ENCODE results near the gene MFSD11. TPM values are rescaled to one million over a fixed set of nuclear protein-coding genes. Genes with fewer than 3 reads are reported as not detected.
"Not testable (repeated sequence)": the region's sequence is repeated elsewhere in the genome, so short reads cannot be mapped to it uniquely, and the experiment has no call there.

MFSD11 gene
- total RNA-seq, 1 donor from 2014 or later = 20.8 TPM

DNA sequence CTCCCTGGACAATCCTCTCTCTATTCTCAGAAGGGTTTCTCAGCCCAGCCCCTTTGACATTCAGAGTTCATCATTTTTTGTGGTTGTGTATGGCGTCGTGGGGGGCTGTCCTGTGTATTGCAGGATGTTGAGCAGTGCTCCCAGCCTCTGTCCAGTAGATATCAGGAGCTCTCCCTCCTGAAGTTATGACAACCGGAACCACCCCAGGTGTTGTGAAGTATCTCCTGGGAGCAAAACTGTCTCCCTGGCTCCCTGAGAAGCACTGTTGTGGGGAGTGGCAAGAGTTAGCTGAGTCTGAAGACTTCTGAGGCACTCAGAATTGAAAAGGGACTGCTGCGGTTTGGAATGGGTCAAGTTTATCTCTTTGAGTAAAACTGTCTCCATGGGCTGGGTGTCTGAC, 74.3 kb downstream of the MFSD11 start:
- ATAC-seq (ENCODE audit: low read depth) (no peak), DNase-seq (no peak)
- POLR2A ChIA-PET = no interaction called here
- TF ChIP-seq, protein P1, sequence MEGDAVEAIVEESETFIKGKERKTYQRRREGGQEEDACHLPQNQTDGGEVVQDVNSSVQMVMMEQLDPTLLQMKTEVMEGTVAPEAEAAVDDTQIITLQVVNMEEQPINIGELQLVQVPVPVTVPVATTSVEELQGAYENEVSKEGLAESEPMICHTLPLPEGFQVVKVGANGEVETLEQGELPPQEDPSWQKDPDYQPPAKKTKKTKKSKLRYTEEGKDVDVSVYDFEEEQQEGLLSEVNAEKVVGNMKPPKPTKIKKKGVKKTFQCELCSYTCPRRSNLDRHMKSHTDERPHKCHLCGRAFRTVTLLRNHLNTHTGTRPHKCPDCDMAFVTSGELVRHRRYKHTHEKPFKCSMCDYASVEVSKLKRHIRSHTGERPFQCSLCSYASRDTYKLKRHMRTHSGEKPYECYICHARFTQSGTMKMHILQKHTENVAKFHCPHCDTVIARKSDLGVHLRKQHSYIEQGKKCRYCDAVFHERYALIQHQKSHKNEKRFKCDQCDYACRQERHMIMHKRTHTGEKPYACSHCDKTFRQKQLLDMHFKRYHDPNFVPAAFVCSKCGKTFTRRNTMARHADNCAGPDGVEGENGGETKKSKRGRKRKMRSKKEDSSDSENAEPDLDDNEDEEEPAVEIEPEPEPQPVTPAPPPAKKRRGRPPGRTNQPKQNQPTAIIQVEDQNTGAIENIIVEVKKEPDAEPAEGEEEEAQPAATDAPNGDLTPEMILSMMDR (IDR thresholded peaks at IDR 0.05) = no peak
- Mint-ChIP-seq H3K4me1 (peaks cover 3% of the 10 kb centered on the region), H3K27ac (no peak overlapping the region), H3K9me3 (no peaks in the 10 kb centered on the region), H3K4me3 (no peak overlapping the region), H3K36me3 (ENCODE audit: low read depth) (no peaks in the 10 kb centered on the region), H3K27me3 (peaks cover 5% of the 10 kb centered on the region)
- intact Hi-C loops (cut with micrococcal nuclease) = no loop called here
- CTCF ChIA-PET = no interaction called here

DNA sequence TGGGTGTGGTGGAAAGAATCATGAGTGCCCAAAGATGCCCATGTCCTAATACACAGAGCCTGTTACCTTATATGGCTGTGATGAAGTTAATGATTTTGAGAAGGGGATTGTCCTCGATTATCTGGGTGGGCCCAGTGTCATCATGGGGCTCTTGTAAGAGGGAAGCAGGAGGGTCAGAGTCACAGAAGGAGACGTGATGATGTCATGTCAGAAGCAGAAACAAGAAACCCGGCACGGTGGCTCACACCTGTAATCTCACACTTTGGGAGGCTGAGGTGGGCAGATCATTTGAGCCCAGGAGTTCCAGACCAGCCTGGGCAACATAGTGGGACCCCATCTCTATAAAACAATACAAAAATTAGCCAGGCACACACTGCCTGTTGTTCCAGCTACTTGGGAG, 75.0 kb downstream of the MFSD11 start:
- ATAC-seq (ENCODE audit: low read depth) = no peak
- TF ChIP-seq, protein P1 (IDR thresholded peaks at IDR 0.05) = no peak
- DNase-seq = no peak
- H3K4me1 Mint-ChIP-seq = peaks cover 3% of the 10 kb centered on the region
- H3K4me3 Mint-ChIP-seq = no peak overlapping the region
- no peak overlapping the region for H3K27ac Mint-ChIP-seq
- H3K27me3 Mint-ChIP-seq = peaks cover 5% of the 10 kb centered on the region
- H3K36me3 Mint-ChIP-seq (ENCODE audit: low read depth) = no peaks in the 10 kb centered on the region
- H3K9me3 Mint-ChIP-seq = no peaks in the 10 kb centered on the region
- ChIA-PET POLR2A (no interaction called here), CTCF (no interaction called here)
- intact Hi-C loops (cut with micrococcal nuclease) = no loop called here

DNA sequence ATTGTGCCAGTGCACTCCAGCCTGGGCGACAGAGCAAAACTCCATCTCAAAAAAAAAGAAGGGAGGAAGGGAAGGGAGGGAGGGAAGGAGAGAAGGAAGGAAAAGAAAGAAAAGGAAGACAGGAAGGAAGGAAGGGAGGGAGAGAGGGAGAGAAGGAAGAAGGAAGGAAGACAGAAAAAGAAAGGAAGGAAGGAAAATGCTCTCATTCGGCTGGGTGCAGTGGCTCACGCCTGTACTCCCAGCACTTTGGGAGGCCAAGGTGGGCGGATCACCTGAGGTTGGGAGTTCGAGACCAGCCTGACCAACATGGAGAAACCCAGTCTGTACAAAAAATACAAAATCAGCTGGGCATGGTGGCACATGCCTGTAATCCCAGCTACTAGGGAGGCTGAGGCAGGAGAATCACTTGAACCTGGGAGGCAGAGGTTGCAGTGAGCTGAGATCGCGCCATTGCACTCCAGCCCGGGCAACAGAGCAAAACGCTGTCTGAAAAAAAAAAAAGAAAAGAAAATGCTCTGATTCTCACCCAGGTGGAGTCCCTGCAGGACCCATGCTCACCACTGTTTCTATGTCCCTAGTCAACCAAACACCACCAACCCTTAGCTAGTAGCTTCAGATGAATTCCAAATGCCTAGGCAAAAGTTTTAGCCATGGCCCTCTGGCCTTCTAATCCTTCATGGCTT, 78.1 kb downstream of the MFSD11 start:
- DNase-seq; H3K4me1 Mint-ChIP-seq; H3K9me3 Mint-ChIP-seq; ATAC-seq (ENCODE audit: low read depth); POLR2A ChIA-PET; H3K4me3 Mint-ChIP-seq; H3K27ac Mint-ChIP-seq; H3K36me3 Mint-ChIP-seq (ENCODE audit: low read depth): not testable (repeated sequence)
- CTCF ChIA-PET = interaction anchor here (0.5 kb wide), 1 partner anchor 200 kb away, joined by 3 read pairs; no protein-coding TSS in a partner anchor
- intact Hi-C loops (cut with micrococcal nuclease) = loop anchor here (1.0 kb wide), 2 partner anchors 52 to 250 kb away; partner anchors contain the start of gene MGAT5B
- peaks cover 11% of the 10 kb centered on the region for H3K27me3 Mint-ChIP-seq

DNA sequence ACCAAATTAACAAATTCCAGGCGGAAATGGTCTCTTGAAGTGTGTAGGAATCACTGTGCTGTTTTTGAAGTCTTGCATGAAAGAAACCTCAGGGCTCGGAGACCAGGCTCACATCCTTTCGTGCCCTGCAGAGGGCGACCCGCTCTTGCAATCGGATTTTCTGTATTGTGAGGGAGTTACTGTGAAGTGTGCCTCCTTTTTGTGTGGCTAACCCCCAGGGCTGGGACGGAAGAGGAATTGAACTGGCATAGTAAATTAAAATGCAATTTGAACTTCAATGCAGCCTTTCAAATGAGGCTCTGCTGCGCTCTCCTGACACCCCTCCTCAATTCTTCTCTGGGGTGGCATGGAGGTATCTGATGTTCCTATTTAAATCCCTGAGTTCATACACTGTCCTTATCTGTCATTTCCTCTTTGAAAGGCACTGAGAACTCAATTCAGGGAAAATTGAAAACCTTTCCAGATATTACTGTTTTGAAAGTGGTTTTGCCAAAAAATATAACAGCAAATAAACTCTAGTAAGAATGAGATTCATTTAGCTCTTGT, 78.7 kb downstream of the MFSD11 start:
- POLR2A ChIA-PET = no interaction called here
- Mint-ChIP-seq H3K9me3 (no peaks in the 10 kb centered on the region), H3K27ac (no peak overlapping the region), H3K36me3 (ENCODE audit: low read depth) (no peaks in the 10 kb centered on the region), H3K4me1 (peaks cover 7% of the 10 kb centered on the region), H3K27me3 (peaks cover 11% of the 10 kb centered on the region), H3K4me3 (no peak overlapping the region)
- intact Hi-C loops (cut with micrococcal nuclease) = loop anchor here (1.0 kb wide), 2 partner anchors 52 to 250 kb away; partner anchors contain the start of gene MGAT5B
- CTCF ChIA-PET = interaction anchor here (0.5 to 0.6 kb wide), 2 partner anchors 199 to 252 kb away, joined by 3 to 4 read pairs; no protein-coding TSS in a partner anchor
- peak; percentile 57 for ATAC-seq (ENCODE audit: low read depth)
- TF ChIP-seq, protein P1 (IDR thresholded peaks at IDR 0.05) = no peak
- DNase-seq = no peak

DNA sequence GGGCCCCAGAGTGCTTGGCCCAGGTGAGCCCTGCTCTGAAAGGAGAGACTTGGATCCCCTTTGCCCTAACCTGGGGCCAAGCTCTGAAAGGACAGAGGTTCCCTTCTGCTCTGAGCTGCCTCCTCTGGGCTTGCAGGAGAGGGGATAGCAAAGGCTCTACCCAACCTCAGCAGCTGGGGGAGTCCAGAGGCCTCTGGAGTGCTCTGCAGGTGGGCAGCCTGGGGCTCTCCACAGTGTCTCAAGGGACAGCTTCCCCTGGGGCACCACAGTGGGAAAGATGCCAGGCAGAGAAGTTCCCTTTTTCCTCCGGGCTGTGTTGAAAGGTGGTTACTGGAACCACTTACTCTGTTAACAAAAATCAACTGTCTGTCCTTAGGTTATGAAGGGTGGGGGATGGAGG, 82.1 kb downstream of the MFSD11 start:
- Mint-ChIP-seq H3K27ac (no peak overlapping the region), H3K9me3 (no peaks in the 10 kb centered on the region), H3K27me3 (peaks cover 9% of the 10 kb centered on the region), H3K4me3 (no peak overlapping the region), H3K36me3 (ENCODE audit: low read depth) (no peaks in the 10 kb centered on the region), H3K4me1 (peaks cover 7% of the 10 kb centered on the region)
- TF ChIP-seq, protein P1 (IDR thresholded peaks at IDR 0.05) = no peak
- POLR2A ChIA-PET = no interaction called here
- ATAC-seq (ENCODE audit: low read depth) (peak; percentile 90), DNase-seq (peak; percentile 31)
- intact Hi-C loops (cut with micrococcal nuclease) = no loop called here
- CTCF ChIA-PET = no interaction called here

Measured in activated B cell treated with CpG ODN at 0.5 μM for 24 hours (primary cell).